ENCODE measurements around the gene AIG1.
"Not testable (repeated sequence)": the region's sequence is repeated elsewhere in the genome, so short reads cannot be mapped to it uniquely, and the experiment has no call there.

Gene AIG1

DNA sequence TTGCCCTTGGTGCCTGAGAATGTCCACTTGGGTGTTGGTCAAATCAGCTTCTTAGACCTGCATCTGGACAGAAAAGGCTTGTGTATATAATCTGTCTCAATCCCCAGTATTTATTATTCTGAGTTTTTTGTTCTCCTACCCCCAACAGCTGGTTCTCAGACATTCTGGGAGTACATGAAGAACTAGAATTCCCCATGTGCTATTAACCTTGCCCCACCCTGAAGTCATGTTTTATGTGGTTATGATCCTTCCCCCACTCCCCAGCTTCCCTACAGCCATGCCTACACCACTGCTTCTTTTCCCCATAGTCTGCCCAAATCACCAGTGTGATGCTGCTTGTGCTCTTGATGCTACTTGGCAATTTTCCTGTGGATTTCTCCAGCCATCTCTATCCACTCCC is 232.8 kb downstream of the AIG1 start:
- DNase-seq: no peak

DNA sequence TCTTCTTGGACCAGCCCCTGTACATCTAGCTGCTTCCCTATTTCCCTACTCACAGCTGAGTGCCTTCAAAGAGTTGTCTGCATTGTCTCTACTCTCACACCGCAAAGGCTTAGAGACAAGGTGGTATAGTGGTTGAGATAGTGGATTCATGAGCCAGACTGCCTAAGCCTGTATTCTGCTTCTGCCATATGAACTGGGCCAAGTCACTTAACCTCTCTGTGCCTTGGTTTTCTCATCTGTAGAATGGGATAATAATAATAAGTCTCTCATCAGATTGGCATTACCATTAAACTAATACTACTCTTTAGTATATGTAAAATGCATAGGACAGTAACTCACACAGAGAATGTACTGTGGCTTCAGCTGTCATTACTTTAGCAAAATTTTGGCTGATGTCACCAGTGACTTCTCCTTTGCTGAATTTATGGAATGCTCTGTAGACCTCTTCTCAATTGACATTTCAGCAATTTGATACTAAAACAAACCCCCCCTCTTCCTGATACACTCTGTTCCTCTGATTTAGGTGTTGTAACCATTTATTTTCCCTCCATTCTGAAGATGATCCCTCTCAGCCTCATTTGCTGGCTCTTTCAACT is 233.7 kb downstream of the AIG1 start:
- no peak for DNase-seq

DNA sequence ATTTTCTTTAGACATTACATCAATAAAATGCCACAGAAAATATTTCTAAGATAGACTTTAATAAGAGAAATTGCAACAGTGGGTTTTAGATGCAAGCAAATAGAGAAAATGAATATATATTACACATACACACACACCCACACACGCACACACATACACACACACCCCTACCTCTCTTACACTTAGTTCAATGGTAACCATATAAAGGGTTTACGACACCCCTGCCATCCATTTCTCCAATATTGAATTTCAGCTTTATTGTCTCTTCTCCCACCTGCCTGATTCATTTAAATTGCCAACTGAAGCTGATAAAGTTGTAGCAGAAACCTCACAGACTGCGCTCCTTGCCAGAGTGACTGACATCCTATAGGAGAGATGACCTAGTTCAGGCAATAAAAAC is 235.2 kb downstream of the AIG1 start:
- DNase-seq: no peak

DNA sequence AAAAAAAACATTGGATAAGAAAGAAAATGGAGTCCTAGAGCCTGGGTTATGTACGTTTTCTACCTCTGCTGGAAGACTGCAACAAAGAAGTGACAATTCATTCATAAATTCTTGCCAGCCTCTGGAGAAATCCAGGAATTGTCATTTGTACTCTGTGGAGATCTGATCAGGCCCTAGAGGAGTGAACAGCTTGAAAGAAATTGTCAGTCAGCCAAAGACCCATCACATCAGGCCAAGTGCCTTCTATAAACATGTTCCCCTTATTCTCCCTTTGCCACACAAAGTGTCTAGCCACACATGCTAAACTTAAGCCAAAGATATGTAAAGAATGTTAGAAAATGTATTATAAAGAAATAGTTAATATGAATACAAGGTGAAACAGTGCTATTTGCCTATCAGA is 237.4 kb downstream of the AIG1 start:
- no peak for DNase-seq

DNA sequence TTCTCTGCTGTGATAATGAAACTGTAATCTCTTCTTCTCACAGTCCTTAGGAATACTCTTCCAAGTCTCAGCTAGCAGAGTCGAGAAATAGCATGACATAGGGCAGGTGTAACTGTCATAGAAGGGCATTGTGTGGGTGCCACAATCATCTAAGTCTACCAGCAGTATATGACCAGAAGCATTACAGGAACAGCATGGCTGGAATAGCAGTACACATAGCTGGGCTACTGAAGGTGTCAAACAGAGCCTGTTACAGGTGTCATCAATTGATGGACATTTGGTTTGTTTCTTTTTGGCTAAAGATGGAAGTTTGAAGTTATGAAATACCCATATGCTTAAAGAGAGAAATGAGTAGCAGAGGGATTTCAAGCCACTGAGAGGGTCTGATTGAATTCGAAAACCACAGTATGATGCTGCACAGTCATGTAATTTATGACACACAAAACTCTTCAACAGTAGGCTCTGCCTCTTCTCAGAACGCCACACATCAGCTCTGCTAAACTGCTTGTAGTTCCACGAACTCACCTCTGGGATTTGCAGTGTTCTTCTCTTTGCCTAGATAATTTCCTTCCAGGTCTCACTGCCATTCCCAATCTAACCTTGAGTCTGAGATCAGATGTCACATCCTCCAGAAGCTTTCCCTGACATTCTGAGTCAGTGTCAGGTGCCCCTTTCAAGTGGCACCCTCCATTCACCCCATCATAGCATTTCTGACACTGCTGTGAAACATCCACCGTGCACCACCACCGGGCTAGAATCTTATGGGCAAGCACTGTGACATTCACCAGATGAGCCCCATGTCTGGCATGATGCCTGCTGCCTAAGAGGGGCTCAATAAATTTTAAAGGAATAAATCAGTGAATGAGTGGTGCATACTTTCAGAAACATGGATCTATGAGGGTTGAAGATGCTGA is 238.8 kb downstream of the AIG1 start:
- no peak for DNase-seq

DNA sequence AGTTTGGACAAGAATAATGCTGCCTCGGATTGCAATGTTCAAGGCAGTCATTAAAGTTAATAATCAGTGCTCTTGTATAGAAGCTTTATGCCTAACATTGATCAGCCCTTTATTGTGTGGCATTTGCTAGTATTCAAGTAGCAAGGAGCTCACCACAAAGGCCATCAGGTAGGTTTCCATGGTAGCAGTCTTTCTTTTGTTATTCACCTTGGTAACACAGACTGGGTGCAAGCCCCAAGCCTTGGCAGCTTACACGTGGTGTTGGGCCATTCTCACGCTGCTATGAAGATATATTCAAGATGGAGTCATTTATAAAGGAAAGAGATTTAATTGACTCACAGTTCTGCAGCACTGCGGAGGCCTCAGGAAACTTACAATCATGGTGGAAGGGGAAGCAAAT is 240.5 kb downstream of the AIG1 start:
- no peak for DNase-seq

DNA sequence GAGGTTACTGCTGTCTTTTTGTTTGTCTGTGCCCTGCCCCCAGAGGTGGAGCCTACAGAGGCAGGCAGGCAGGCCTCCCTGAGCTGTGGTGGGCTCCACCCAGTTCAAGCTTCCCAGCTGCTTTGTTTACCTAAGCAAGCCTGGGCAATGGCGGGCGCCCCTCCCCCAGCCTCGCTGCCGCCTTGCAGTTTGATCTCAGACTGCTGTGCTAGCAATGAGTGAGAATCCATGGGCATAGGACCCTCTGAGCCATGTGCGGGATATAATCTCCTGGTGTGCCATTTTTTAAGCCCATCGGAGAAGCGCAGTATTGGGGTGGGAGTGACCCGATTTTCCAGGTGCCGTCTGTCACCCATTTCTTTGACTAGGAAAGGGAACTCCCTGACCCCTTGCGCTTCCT is 247.1 kb downstream of the AIG1 start:
- DNase-seq: not testable (repeated sequence)

DNA sequence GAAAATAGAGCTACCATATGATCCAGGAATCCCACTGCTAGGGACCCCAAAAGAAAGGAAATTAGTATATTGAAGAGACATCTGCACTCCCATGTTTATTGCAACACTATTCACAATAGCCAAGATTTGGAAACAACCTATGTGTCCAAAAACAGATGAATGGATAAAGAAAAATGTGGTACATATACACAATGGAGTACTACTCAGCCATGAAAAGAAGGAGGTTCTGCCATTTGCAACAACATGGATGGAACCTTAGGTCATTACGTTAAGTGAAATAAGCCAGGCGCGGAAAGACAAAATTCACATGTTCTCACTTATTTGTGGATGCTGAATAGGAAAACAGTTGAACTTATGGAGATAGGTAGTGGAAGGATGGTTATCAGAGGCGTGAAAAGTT is 252.5 kb downstream of the AIG1 start:
- DNase-seq: no peak

DNA sequence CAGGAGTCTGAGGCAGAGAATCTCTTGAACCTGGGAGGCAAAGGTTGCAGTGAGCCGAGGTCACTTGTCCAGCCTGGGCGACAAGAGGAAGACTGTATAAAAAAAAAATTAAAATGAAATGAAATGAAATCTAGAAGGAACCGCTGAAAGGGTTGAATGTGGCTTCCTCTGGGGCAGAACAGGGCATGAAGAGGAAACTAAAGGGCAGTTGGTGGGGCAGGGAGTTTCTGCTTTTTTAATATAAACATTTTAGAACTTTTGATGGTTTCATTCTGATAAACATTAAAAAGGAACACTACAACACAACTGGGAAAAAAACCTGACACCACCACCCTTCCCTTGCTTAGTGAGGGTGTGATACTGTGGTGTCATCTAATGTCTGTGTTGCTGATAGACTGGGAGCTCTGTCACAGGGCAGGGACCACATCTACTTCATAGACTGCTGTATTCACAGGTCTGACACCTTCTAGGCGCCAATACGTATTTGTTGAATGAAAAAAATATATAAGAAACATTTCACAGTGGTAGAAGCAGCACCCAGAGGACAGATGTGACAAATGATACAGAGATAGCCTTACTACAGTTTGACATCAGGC is 260.9 kb downstream of the AIG1 start:
- DNase-seq: no peak

DNA sequence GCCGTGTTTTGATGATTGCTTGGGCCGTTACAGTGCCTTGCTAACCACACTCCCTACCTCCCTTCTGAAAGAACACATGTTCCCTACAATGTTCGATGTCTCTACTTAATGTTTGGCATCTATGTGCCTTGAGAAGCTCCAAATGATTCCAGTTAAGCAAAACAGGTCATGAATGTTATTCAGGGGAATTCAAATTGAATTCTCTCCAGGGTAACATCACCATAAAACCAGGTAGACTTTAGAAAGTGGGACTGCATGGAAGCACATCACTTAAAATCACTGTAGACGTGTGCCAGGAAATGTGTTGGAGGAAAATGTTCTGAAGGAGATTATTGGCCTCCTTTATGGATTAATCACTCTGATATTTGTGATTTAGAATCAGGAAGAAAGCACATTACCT is 261.7 kb downstream of the AIG1 start:
- no peak for DNase-seq

DNA sequence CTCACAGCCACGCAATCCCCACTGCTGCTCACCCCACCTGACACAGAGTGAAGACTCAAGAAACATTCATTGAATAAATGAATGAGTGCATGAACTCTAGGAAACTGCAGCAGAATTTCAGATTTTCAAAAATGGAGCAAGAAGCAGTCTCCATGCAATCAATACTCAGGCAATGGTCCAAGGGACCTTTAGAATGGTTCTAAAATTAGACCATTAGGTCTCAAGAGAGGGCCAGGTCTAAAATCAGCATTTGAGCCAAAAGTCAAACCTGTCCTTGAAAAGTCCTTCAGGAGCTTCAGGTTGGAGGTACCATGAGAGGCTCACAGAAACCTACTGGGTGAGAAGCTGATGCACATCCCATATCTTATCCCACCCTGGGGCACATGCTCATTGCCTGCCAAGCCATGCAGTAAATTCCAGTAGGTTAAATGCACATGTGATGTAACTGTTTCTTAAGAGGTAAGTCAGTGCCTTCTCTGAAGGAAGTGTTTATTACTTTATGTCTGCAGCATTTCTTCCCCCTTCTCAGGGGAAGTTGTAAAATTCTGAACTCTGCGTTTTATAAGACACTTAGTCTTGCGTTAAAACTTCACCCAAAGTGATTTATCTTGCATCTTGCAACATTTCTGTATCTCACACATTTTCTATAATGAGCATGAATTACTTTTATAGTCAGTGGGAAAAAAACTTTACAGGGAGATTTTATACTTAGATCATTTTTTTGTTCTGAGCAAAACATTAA is 263.2 kb downstream of the AIG1 start:
- no peak for DNase-seq

DNA sequence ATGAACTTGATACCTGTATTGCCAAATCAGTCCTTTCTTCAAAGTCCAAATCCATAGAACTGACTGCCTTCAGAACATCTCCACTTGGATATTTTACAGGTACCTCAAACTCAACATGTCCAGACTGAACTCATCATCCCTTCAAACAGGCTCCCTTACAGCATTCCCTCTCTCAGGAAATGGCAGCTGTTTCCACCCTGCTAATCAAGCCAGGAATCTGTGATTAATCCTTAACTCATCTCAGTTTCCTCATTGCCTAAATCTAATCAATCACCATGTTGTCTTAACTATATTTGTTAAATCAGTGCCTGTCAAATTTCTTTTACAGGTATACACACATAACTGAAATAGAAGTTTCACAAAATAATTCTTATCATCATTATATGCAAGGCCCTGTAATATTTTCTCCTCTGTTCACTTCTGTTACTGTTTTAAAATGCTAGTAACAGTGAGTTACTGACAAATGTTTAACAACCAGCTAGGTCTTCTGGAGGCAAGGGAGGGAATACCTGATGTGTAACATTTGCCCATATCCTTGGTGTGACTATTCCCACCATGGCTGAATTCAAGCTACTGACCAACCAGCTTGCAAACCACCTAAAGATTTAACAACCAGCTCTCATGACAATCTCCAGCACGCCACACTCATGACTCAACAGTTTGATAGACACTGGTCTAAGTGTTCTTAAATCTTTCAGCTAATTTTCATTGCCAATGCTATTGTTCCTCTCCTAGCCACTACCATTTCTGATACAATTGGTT is 264.9 kb downstream of the AIG1 start:
- DNase-seq: no peak

DNA sequence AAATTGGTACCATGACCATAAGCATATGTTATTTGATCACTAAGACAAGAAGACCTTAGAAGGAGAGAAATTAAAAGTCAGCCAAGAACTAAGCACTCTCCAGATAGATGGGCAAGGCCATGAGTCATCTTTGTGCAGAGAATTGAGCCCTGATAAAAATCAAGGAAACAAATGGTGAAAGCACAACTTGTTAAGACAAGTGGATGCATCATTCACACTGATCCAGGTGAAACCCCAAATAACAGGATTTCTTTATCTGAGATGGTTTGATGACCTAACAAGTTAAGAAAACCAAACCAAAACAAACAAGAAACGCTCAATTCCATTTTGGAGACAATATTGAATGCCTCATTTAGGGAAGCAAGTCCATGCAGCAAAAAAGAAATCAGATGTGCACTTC is 268.2 kb downstream of the AIG1 start:
- no peak for DNase-seq

DNA sequence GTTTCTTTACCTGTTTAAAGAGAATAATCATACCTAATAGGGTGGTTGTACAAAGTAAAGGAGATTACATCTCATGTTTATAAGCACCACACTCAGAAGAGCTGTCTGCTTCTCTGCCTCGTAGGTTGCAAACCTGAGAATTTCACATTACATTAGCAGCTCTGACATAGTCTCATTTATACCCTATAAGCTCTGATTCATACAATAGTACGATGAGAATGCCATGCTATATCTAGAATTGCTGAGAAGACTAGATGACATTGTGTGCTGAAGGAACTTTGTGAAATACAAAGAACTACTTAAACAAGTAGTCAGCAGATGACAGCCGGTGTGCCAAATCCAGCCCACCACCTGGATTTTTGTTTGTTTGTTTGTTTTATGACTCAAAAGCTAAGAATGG is 268.6 kb downstream of the AIG1 start:
- DNase-seq: no peak

DNA sequence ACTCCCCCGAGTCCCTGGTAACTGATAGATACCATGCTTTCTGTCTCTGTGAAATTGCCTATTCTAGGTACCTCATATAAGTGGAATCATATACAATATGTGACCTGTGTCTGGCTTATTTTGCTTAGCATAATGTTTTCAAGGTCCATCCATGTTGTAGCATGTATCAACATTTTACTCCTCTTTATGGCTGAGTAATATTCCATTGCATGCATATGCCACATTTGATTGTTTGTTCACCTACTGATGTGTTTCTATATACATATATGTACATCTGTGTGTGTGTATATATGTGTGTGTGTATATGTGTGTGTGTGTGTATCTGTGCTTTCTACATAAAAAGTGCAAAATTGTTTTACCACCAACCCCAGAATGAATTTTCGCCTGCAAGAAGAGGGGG is 270.7 kb downstream of the AIG1 start:
- no peak for DNase-seq

DNA sequence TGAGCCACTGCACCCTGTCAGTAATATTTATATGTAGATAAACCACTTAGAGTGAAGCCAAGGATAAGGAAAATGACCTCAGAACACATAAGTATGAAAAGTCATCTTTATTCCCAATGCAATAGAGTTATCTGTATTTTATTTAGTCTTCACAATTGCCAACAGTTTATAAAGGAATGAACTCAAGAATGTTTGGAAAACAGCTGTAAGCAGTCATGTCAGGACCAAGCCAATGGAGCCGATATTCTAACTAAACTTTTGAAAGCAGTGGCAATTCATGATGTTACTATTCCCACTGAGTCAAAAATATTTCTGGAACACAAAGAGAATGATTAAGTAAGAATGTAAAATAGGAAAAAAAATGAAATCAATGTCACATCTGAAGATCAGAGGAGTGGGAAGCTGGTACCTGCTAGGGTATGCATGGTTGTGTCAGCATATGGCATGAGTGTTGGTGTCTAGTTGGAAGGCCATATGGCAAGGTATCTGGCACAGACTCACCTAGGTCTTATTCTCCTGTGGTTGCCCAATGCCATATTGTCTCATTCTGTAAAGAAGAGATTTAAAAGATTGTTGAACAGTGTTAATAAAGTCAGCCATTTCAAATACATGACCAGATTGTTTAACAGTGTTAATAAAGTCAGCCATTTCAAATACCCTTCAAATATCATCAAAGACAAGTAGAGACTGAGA is 271.6 kb downstream of the AIG1 start:
- DNase-seq: no peak

DNA sequence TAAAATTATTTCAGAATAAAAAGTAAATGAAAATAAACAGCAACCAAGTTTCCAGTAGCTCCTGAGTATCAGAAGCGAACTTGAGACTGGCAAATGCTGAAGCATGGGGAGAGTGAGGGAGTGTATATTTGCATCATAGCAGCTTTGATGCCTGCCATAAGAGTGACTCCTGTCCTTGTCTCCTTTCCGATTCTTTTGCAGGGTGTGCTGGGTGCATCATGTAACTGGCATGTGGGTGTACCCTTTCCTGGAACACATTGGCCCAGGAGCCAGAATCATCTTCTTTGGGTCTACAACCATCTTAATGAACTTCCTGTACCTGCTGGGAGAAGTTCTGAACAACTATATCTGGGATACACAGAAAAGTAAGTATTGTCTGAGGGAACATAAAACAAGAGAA is 272.4 kb downstream of the AIG1 start:
- no peak for DNase-seq

DNA sequence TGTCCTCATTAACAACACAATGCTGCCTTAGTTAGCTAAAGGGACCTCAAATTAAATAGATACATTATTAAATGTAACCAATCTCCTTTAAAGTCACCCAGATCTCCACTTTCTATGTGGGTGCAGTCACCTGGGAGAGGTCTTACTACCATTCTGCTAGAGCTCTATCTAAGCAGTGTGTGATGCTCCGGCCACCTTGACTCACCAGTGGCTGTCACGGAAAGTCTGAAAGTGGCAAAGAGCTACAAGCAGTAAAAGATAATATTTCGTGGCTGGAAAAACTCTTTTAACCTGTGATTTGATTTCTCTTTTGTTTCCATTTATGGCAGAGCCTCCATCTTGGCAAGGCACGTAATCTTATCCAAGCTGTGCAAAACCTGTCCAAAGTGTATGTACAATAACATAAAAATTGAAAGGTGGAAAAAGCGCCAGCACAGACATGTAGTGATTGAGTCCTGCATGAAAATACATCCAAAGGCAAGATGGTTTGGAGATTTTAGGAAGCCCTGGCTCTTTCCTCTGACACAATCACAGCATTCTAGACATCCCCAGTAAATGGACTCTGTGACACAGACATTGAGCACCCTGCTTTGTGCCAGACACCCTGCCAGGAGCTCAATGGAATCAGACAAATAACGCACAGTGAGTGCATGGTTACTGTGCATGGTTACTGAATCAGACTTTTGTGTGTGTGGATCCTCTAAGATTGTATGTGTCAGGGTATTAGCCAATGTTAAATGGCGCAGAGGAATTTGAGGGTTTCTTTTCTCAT is 273.2 kb downstream of the AIG1 start:
- DNase-seq: no peak

DNA sequence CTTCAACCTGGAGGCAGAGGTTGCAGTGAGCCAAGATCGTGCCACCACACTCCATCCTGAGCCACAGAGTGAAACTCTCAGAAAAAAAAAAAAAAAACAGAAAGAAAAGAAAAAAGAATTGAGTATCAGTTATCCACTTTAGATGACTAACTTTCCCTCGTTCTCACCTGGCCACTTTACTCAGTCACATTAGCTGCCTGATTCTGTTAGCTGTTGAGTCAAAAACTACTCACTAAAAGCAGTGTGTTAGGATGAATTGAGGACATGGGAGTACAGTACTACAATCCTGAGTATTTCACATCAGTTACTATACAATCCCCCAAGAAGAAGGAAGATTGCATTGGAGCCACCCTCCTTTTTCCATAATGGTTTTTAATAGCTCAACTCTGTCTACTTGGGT is 275.2 kb downstream of the AIG1 start:
- no peak for DNase-seq

DNA sequence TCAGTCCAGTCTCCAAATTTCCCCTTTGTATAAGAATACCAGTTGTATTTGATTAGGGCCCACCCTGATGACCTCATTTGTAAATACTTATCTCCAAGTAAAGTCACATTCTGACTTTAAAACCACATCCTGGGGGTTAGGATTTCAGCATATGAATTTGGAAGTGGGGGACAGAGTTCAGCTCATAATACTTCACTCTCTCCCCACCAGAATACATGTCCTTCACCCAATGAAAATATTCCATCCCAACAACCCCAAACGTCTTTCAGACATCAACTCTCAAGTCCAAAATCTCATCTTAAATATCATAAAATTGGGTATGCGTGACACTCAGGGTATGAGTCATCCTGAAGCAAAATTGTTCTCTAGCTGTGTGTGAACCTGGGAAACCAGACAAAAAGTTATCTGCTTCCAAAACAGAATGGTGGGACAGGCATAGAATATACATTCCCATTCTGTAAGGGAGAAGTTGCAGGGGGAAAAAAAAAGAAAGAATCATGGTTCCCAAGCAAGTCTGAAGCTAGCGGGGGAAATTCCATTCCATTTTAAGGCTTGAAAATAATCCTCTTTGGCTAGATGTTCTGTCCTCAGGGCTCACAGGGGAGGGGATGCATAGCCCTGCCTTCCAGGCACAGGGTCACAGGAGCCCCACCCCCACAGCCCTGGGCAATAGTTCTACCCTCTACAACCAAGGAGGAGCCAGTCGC is 275.9 kb downstream of the AIG1 start:
- DNase-seq: no peak
